ENCODE results near the gene PICALM. TPM values are rescaled to one million over a fixed set of nuclear protein-coding genes. Genes with fewer than 3 reads are reported as not detected.

Gene PICALM
- total and polyA plus RNA-seq, 4 donors = 19.3 to 317 (median 108) TPM

GRCh38 chr11:85967457-85967856, 101.4 kb downstream of the PICALM start:
- H3K4me3 ChIP-seq (ENCODE audit: low read depth in 1 of 3, low read length in 3 of 3) = no peak overlapping the region
- 83% methylated on average over 5 of the region's 5 CpGs for WGBS
- no peak overlapping the region for H3K9ac ChIP-seq (ENCODE audit: low read depth in 1 of 2, low read length in 2 of 2)
- H3K27ac ChIP-seq (ENCODE audit: low read depth in 1 of 2, low read length in 2 of 2) = no peak overlapping the region
- peaks cover 0 to 5% (median 1%) of the 10 kb centered on the region in 4 donors for H3K4me1 ChIP-seq (ENCODE audit: control insufficient read depth in 4 of 4, insufficient read depth in 4 of 4, low read length in 3 of 4)
- TF ChIP-seq HNF4G (IDR thresholded peaks at IDR 0.05) (no peak), RXRA (IDR thresholded peaks at IDR 0.05) (no peak), RAD21 (IDR thresholded peaks at IDR 0.05) (no peak), EGR1 (IDR thresholded peaks at IDR 0.05; ENCODE audit: low read depth in 2 of 2) (no peak), JUND (IDR thresholded peaks at IDR 0.05) (no peak), FOXA2 (IDR thresholded peaks at IDR 0.05) (no peak), GABPA (IDR thresholded peaks at IDR 0.05 in 1 of 2, conservative IDR thresholded peaks at IDR 0.05 in 1 of 2) (no peak), ZBTB33 (IDR thresholded peaks at IDR 0.05) (no peak), MAX (IDR thresholded peaks at IDR 0.05) (no peak), NR2F2 (IDR thresholded peaks at IDR 0.05) (no peak)
- H3K36me3 ChIP-seq (ENCODE audit: control insufficient read depth in 4 of 4, insufficient read depth in 3 of 4, low read depth in 1 of 4, low read length in 3 of 4) = peaks cover 4 to 56% (median 29%) of the 10 kb centered on the region in 4 donors
- no peaks in the 10 kb centered on the region for H3K27me3 ChIP-seq (ENCODE audit: control insufficient read depth in 4 of 4, insufficient read depth in 4 of 4, low read length in 3 of 4)
- DNase-seq (ENCODE audit: low spot score) = no peak
- H3K9me3 ChIP-seq (ENCODE audit: control insufficient read depth in 4 of 4, low read length in 3 of 4) = no peaks in the 10 kb centered on the region

DNA sequence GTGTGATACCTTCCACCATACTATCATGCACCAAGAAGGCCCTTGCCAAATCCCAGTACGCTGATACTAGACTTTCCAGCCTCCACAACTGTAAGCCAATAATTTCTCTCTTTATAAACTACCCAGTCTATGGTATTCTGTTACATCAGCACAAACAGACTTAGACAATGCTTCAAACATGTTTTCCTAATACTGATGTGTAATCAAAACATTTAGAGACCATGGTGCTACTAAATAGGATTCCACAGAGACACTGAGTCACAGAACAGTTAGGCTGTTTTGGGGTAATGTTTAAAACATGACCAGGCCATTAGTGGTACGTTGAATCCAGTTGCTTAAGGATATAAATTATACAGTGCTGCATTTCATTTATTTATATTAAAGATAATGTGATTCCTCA, 103.7 kb downstream of the PICALM start:
- Histone ChIP-seq H3K27ac (ENCODE audit: low read depth in 1 of 2, low read length in 2 of 2) (no peak overlapping the region), H3K4me3 (ENCODE audit: low read depth in 1 of 3, low read length in 3 of 3) (no peak overlapping the region), H3K4me1 (ENCODE audit: control insufficient read depth in 4 of 4, insufficient read depth in 4 of 4, low read length in 3 of 4) (peaks cover 0 to 2% (median 0%) of the 10 kb centered on the region in 4 donors), H3K9ac (ENCODE audit: low read depth in 1 of 2, low read length in 2 of 2) (no peak overlapping the region), H3K27me3 (ENCODE audit: control insufficient read depth in 4 of 4, insufficient read depth in 4 of 4, low read length in 3 of 4) (no peaks in the 10 kb centered on the region), H3K9me3 (ENCODE audit: control insufficient read depth in 4 of 4, low read length in 3 of 4) (no peaks in the 10 kb centered on the region), H3K36me3 (ENCODE audit: control insufficient read depth in 4 of 4, insufficient read depth in 3 of 4, low read depth in 1 of 4, low read length in 3 of 4) (peaks cover 4 to 56% (median 40%) of the 10 kb centered on the region in 4 donors)
- TF ChIP-seq EGR1 (IDR thresholded peaks at IDR 0.05; ENCODE audit: low read depth in 2 of 2) (no peak), ZBTB33 (IDR thresholded peaks at IDR 0.05) (no peak), GABPA (IDR thresholded peaks at IDR 0.05 in 1 of 2, conservative IDR thresholded peaks at IDR 0.05 in 1 of 2) (no peak), NR2F2 (IDR thresholded peaks at IDR 0.05) (no peak), FOXA1 (IDR thresholded peaks at IDR 0.05) (no peak), JUND (IDR thresholded peaks at IDR 0.05) (no peak), REST (IDR thresholded peaks at IDR 0.05) (no peak)
- WGBS = 96% methylated on average over 2 of the region's 2 CpGs
- no peak for DNase-seq (ENCODE audit: low spot score)

Data from liver (tissue), 9 donors.